ENCODE results near the gene CAMK1D. TPM values are rescaled to one million over a fixed set of nuclear protein-coding genes. Genes with fewer than 3 reads are reported as not detected.

CAMK1D gene
- total RNA-seq, 6 experiments from 2014 or later, result 5.3 to 10.8 (median 9.5) TPM

DNA sequence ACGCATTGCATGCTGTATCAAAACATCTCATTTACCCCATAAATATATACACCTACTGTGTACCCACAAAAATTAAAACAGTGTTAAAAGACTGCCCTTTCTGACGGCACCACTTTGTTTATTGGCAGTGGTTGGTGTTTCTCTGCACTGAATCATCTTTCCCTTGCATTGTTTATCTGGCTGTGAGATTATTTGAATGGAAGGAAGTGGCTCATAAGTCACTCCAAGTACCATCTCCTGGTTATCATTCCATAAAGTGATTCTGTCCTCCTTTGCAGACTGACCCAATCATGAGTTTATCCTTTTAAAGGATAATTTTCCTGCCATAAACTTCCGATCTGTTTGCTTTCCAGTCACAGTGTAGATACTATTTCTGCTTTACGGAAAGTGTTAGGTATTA is 183.8 kb downstream of the CAMK1D start:
- Histone ChIP-seq H3K36me3 (no peaks in the 10 kb centered on the region), H3K9me3 (no peaks in the 10 kb centered on the region), H3K4me1 (peaks cover 0 to 13% (median 5%) of the 10 kb centered on the region in 4 donors), H3K4me3 (no peak overlapping the region), H3K27me3 (no peaks in the 10 kb centered on the region), H3K27ac (no peak overlapping the region)
- TF ChIP-seq POLR2A (IDR thresholded peaks at IDR 0.05), result no peak
- TF ChIP-seq, protein P1, sequence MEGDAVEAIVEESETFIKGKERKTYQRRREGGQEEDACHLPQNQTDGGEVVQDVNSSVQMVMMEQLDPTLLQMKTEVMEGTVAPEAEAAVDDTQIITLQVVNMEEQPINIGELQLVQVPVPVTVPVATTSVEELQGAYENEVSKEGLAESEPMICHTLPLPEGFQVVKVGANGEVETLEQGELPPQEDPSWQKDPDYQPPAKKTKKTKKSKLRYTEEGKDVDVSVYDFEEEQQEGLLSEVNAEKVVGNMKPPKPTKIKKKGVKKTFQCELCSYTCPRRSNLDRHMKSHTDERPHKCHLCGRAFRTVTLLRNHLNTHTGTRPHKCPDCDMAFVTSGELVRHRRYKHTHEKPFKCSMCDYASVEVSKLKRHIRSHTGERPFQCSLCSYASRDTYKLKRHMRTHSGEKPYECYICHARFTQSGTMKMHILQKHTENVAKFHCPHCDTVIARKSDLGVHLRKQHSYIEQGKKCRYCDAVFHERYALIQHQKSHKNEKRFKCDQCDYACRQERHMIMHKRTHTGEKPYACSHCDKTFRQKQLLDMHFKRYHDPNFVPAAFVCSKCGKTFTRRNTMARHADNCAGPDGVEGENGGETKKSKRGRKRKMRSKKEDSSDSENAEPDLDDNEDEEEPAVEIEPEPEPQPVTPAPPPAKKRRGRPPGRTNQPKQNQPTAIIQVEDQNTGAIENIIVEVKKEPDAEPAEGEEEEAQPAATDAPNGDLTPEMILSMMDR (IDR thresholded peaks at IDR 0.05), result no peak
- DNase-seq, result no peak
- peak in 2 of 4 donors; percentile 19 to 31 for ATAC-seq
- intact Hi-C loops (cut with DNase I), result no loop called here
- 69% methylated on average over 4 of the region's 4 CpGs for WGBS (ENCODE audit: insufficient coverage, low coverage, low lambda C conversion rate, missing lambda C conversion rate)

DNA sequence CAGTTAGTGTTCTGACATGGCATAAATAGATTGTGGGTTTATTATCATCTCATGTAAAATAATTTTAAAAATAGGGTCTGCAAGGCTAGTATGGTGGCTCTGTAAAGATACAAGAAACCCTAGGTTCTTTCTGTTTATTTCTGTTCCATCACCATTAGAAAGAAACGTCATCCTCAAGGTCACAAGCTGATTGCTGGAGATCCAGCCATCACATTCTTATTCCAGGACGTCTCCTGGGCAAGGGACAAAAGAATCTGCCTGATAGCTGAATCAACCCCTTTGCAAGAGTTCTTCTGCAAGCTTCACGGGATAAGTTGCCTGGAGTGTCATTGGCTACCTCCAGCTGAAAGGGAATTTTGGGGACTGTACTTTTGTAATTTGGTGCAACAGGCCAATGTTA is 184.4 kb downstream of the CAMK1D start:
- no peaks in the 10 kb centered on the region for H3K36me3 ChIP-seq
- no peak for DNase-seq
- H3K9me3 ChIP-seq, result no peaks in the 10 kb centered on the region
- peaks cover 0 to 18% (median 7%) of the 10 kb centered on the region in 4 donors for H3K4me1 ChIP-seq
- no peaks in the 10 kb centered on the region for H3K27me3 ChIP-seq
- 77% methylated on average over 2 of the region's 3 CpGs for WGBS (ENCODE audit: insufficient coverage, low coverage, low lambda C conversion rate, missing lambda C conversion rate)
- ATAC-seq, result no peak
- H3K27ac ChIP-seq, result no peak overlapping the region
- TF ChIP-seq, protein P1 (IDR thresholded peaks at IDR 0.05), result no peak
- TF ChIP-seq POLR2A (IDR thresholded peaks at IDR 0.05), result no peak
- H3K4me3 ChIP-seq, result no peak overlapping the region
- intact Hi-C loops (cut with DNase I), result no loop called here

DNA sequence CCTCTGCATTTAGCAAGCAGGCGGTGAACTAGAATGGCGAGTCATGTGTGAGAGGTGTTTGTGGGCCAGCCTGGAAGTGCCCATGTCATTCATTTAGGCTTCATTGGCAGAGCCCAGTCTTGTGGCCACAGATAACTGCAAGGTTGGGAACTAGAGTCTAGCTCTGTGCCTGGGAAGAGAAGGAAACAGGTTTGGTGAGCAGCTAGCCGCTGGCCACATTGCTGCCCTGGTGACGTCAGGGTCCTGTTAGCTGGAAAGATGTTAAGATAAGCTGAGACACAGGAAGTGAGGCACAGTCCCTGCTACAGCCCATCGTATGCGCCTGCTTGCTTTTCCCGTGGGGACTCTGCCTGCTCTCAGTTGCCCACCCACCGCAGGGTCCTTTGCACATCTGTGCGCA is 185.5 kb downstream of the CAMK1D start:
- WGBS (ENCODE audit: insufficient coverage, low coverage, low lambda C conversion rate, missing lambda C conversion rate), result 72% methylated on average over 8 of the region's 9 CpGs
- no peak for TF ChIP-seq POLR2A (IDR thresholded peaks at IDR 0.05)
- TF ChIP-seq, protein P1 (IDR thresholded peaks at IDR 0.05), result no peak
- DNase-seq, result no peak
- no peak overlapping the region for H3K4me3 ChIP-seq
- H3K9me3 ChIP-seq, result no peaks in the 10 kb centered on the region
- H3K27me3 ChIP-seq, result no peaks in the 10 kb centered on the region
- no peaks in the 10 kb centered on the region for H3K36me3 ChIP-seq
- H3K27ac ChIP-seq, result no peak overlapping the region
- H3K4me1 ChIP-seq, result peaks cover 0 to 29% (median 9%) of the 10 kb centered on the region in 4 donors
- ATAC-seq, result no peak
- intact Hi-C loops (cut with DNase I), result no loop called here

DNA sequence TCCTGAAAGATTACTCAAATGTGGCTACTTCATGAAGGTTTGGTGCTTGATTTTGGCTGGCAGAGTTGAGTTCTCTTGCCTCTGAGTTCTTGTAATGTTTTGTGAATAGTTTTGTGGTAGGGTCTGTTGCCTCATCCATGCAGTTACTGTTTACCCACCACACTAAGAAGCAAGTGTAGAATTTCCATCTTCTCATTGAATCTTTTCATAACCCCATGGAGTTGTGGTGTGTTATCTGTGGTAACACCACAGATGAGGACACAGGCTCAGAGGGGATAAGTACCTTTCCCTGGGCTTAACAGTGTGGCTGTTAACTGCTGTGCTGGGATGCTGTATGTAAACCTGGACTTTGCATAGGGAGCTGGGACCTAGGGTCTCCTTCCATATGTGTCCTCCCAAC is 186.3 kb downstream of the CAMK1D start:
- TF ChIP-seq, protein P1 (IDR thresholded peaks at IDR 0.05), result no peak
- no peak for TF ChIP-seq POLR2A (IDR thresholded peaks at IDR 0.05)
- Histone ChIP-seq H3K27ac (no peak overlapping the region), H3K9me3 (no peaks in the 10 kb centered on the region), H3K4me3 (no peak overlapping the region), H3K36me3 (no peaks in the 10 kb centered on the region), H3K27me3 (no peaks in the 10 kb centered on the region), H3K4me1 (peaks cover 0 to 30% (median 9%) of the 10 kb centered on the region in 4 donors)
- no peak for DNase-seq
- intact Hi-C loops (cut with DNase I), result no loop called here
- ATAC-seq, result no peak

DNA sequence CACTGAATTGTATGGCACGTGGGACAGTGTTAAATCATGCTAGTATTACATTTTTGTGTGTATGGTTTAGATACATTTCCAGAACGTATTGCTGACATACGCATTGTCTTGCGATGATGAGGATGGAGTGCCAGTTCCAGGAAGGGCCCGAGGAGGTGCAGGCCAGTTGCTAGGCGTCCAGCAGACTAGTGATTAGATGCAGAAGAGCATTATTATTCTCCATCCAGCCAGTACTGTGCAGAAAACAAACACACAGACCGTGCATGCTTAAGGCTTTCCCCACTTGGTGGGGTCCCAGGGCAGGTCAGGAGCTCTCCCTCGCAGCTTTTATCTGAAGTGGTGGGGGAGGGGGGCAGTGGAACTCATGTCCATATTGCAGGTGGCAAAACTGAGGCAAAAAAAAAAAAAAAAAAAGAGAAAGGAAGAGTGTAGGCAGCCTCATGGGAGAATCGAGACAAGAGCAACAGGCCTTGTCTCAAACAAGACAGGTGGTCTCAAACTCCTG is 189.2 kb downstream of the CAMK1D start:
- Histone ChIP-seq H3K36me3 (no peaks in the 10 kb centered on the region), H3K4me1 (peaks cover 0 to 21% (median 4%) of the 10 kb centered on the region in 4 donors), H3K27ac (peak overlapping the region in 2 of 3 donors; percentile 60 to 65), H3K9me3 (no peaks in the 10 kb centered on the region), H3K4me3 (no peak overlapping the region), H3K27me3 (no peaks in the 10 kb centered on the region)
- ATAC-seq (peak in 1 of 4 donors; percentile 1), DNase-seq (no peak)
- TF ChIP-seq POLR2A (IDR thresholded peaks at IDR 0.05), result no peak
- TF ChIP-seq, protein P1 (IDR thresholded peaks at IDR 0.05), result no peak
- intact Hi-C loops (cut with DNase I), result no loop called here
- 88% methylated on average over 6 of the region's 9 CpGs for WGBS (ENCODE audit: insufficient coverage, low coverage, low lambda C conversion rate, missing lambda C conversion rate)

Measured in right lobe of liver (tissue), 6 donors.